Measurements from ENCODE around the gene SPATA45.

SPATA45 gene

DNA sequence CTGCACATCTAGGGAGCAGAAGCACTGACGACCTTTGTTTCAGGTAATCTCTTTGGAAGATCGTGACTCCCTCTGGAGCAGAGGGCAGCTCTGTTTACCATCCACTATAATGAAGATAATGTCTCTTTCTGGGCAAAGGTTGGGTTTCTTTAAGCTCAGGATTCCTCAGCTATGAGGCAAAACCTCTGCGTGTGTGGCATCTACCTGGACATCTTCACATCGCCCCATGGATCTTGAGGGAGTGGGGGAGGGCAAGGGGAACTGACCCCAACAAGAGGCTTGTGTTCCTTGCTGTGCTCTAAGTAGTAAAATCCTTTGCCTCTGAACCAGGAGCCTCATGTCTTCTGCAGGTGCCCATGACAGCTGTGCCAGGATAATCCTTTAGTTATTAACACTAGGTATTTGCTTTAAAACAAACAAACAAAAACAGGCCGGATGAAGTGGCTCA lies 19.6 kb downstream of the SPATA45 start:
- no peak for DNase-seq

DNA sequence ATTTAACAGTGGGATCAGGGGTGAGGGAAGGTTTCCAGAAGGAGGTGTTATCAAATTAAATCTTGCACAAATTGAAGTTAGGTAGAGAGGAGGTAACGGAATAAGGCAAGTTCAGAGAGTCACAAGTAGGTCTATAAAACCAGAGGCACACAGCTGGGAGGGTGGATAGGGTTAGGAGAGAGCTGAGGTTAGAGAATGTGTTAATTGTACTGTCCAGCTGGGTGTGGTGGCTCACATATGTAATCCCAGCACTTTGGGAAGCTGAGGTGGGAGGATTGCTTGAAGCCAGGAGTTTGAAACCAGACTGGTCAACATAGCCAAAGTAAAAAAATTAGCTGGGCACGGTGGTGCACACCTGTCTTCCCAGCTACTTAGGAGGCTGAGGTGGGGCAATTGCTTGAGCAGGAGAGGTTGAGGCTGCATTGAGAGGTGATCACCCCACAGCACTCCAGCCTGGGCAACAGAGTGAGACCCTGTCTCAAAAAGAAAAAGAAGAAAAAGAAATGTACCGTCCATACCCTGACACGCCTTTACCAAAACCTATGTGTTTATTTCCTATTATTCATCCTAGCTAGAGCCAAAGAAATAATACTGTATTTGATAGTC lies 20.2 kb downstream of the SPATA45 start:
- DNase-seq: no peak

- no peak for DNase-seq
Measured at GRCh38 chr1:212825798-212826452, 21.5 kb downstream of the SPATA45 start.

GRCh38 chr1:212824201-212824600 lies 23.2 kb downstream of the SPATA45 start:
- no peak for DNase-seq

DNA sequence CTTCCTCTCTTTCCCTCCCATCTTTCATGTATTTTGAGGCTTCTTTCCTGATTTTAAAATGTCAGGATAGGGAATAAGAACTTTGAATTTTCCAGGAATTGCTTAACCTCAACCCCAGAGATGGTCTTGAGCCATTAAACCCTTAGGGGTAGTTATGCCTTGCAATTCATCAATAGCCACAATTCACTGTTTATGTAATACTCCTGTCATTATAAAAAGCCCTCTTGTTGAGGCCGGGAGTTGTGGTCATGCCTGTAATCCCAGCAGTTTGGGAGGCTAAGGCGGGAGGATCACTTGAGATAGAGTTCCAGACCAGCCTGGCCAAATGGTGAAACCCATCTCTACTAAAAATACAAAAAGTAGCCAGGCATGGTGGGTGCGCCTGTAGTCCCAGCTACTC lies 24.5 kb downstream of the SPATA45 start:
- no peak for DNase-seq

DNA sequence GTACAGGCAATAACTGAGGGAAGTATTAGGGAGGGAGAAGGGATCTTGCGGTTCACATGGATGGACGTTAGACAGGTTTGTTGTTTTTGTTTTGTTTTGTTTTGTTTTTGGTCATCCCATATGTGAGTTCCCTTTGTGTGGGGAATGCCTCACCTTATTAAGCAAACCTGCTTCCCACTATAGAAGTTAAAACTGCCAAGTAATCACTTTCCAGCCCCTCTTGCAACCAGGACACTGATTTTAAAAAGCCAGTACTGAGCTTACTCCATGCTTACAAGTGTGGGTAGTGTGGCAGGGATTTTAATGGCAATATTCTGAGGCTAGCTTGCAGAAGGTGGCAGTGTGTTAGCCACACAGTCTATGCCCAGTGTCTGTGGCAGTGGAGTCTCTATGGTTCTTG lies 26.5 kb downstream of the SPATA45 start:
- DNase-seq: no peak

DNA sequence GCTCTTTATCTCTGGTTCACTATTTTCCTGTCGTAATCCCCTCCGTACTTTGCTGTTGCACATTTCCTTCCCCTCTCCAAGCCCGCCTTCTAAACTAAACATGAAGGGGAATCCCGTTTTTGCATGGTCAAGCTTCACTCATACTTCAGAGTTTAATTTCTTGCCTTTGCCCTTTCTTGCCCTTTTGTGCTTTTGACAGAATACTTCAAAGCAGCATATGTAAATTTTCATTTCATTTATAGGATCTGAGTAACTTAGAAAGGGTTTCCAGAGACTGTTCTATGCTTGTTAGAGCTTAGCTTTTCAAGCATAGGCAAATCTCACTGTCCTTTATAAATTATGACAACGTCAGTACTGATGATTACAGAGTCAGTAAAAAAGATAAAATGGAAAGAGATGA lies 27.7 kb downstream of the SPATA45 start:
- DNase-seq: no peak

- no peak for DNase-seq
Measured at GRCh38 chr1:212816567-212817278, 30.7 kb downstream of the SPATA45 start.

- no peak for DNase-seq
Measured at GRCh38 chr1:212814537-212815334, 32.7 kb downstream of the SPATA45 start.

DNA sequence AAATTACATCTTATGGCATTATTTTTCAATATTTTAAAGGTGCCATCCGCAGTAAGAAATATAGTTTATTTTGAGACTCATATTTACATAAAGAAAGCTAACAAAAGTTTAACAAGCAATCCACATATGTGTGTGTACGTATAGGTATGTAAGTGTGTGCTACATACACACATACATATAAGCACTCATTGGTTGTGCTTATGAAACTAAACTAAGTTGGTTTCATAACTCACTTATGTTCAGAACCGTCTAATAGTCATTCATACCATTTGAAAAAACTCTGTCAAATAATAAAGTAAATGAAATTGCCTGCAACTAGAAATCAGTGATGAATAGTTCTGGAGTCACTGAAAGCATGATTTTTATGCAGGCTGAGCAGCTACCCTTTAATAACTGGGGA lies 41.7 kb downstream of the SPATA45 start:
- no peak for DNase-seq

- DNase-seq: no peak
Measured at GRCh38 chr1:212797681-212798080, 49.8 kb downstream of the SPATA45 start.

DNA sequence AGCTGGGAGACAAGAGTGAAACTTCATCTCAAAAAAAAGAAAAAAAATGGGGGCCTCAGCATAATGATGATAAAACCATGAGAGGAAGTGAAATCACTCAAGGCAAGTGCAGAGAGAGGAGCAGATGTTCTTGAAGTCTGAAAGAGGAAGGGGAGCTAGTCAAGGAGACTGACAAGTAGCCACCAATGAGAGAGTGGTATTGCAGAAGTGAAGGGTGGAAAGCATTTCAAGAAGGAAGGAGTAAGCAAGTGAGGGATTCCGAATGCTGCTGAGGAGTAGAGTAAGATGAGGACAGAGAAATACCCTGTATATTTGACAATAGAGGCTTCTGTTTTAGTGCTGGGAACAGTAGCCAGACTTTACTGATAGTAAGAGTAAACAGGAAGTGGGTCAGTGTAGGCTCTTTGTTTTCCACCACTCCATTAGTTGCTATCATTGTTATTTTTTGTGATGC lies 52.9 kb downstream of the SPATA45 start:
- no peak for DNase-seq

- no peak for DNase-seq
Measured at GRCh38 chr1:212792396-212792908, 55.0 kb downstream of the SPATA45 start.

DNA sequence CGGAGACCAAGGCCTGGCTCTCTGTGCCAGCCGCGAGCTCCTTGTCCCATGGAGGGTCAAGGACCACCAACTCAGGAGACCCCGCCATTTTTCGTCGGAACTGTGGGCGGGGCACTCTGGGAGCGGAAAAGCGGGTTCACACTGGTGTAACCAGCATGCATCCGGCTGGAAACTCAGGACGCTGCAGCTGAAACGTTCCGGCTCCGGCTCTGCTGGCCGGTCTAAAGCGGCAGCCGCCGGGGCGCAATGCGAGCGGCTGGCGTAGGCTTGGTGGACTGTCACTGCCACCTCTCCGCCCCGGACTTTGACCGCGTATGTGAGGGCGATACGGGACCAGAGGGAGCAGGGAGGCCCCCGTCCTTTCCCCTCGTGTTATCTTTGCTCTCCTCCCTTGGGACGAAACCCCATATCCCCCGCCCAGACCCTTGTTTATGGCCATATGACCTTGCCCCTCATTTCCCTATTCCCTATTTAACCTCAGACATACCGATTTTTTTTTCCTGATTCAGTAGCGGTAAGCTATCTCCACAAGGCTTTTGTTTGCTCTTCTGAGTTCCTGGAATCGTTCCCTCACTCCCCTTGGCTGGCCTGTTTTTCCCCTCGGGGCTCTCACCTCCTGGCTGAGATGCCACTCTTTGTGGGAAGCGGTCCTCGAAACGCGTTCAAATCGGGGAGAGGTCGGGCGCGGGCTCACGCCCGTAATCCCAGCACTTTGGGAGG lies 55.6 kb downstream of the SPATA45 start, which contains the start of the genes NSL1 and TATDN3:
NSL1 (minus strand) TSS at position 102 of the 720 bp plus-strand sequence; CDS start at position 88, 14 bp downstream.
TATDN3 (plus strand) TSS at position 219 of the 720 bp plus-strand sequence; CDS start at position 247, 28 bp downstream.
- peak; percentile 97 for DNase-seq

DNA sequence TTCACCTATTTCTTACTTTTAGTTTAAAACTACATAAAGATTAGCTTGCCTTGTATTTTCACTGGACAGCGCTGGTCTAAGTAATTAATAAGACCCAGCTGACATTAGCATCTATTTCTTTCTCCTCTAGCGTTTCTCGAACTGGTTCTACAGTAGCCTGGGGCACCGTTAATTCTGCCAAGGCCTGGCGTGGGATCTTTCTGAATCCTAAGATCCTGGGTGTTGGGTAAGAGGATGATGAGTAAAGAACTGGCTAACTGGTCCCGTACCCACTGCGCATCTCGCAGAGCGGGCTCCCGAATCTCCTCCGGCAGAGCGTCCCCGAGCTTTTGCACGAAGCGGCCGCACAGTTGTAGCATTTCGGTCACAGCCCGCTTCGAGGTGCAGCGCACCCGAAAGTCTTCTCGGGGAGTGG lies 56.2 kb downstream of the SPATA45 start:
- no peak for DNase-seq

DNA sequence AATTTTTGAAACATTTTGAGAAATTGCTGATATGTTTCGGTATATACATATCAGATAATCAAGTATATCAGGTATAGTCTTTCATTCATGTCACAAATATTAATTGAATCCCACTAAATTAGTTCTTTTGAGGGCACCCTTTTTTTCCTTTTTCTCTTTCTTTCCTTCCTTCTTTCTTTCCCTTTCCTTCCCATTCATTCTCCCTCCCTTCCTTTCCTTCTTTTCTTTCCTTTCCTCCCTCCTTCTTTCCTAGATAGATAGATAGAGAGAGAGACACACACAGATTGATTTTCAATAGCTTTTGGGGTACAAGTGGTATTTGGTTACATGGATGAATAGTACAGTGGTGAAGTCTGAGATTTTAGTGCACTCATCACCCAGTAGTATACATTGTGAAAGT lies 61.6 kb downstream of the SPATA45 start:
- no peak for DNase-seq

DNA sequence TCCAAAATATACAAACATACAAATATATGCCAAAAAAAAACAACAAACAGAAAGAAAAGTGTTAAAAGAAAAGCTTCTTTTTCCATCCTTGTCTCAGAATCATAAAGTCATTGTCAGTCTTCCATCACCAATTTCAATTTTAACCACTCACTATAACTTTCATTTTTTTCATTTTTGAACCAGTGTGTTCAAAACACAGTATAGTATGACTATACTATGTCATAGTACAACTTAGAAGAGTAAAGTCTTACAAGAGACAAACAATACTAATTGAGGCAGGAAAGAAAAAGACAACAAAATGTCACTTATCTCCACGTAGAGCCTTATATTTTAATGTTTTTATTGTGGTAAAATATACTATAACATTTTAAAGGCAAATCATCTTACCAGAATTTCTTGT lies 63.5 kb downstream of the SPATA45 start:
- no peak for DNase-seq

DNA sequence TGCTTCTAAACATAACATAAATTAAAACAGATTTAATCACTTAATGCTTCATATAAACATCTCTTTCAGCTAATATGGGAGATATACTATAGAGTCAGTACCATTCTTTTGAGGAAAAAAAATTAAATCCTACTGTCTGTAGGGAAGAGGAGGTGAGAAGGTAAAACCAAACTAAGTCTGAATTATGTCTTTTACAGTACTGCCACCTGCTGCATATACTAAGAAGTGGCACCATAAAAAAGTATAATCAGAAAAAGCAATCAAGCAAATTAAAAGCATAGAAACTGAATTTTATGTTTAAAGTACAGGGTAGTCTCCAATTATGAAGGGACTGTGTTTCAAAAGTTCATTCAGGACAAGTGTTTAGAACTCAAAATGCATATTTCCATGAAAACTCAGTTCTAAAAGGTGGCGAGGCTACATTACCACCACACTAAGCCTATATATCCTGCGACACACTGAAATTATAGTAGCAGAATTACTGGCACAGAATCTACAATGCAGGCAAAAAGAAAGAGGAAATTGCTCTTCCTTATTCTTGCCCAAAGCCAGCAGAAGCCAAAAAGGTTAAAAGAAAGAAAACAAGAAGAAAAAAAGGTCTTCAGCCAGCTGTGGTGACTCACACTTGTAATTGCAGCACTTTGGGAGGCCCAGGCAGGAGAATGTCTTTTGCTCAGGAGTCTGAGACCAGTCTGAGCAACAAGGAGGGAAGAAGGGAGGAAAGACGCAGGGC lies 64.9 kb downstream of the SPATA45 start:
- DNase-seq: peak; percentile 34

DNA sequence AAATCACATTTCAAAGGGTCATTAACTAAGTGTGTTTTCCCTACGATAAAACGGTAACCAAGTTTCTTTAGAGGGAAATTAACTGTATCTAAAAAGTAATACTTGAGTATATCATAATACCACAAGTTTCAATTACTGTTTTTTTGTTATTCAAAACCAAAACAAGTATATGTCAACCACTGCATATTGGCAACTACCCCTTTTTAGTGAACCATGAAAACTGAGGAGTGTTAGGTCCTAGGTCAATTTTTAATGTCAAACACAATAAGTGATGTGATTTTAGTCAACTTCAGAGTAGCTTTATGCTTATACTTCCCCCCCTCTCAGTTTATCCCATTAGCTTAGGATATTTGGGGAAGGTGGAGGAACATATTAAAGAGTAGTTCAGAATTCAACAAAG lies 66.2 kb downstream of the SPATA45 start:
- DNase-seq: no peak

DNA sequence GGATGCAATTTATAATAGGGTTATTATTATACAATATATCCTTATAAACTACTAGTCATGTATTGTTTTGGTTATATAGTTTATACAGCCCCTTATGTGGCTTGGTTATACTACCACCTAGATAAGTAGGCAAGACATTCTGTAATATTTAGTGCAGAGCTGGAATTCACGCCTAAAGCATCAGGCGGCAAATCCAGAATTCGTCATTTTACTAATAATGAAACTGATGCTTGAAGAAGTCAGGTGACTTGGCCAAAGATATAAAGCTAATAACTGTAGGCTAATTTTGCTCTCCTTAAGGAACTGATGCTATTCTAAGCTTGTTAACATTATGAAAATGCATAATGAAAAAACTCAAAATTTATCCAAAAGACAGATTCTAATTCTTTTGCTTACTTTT lies 66.7 kb downstream of the SPATA45 start:
- no peak for DNase-seq

All from activated CD4-positive, alpha-beta T cell treated with anti-CD3 and anti-CD28 coated beads, Interleukin-2, Interleukin-6, amounts not matched to agents 100 ng/mL and 50 ng/mL, durations not matched to agents 16 hours and 8 hours (primary cell).